SK-N-SH treated with all-trans-retinoic acid at 6 μM for 48 hours (cell line): ENCODE data around the gene ABCF3.

Experiments
- ARNTL ChIP-seq: fragments of 450-650 bp; formaldehyde crosslinking; IDR thresholded peaks from 2 replicates; pipeline ENCODE4 v1.5.0; 2020; ENCODE audit warnings: low read depth, mild to moderate bottlenecking, moderate library complexity, borderline replicate concordance
- CREB5 ChIP-seq: fragments of 250-450 bp; sonication (Bioruptor Pico); IDR thresholded peaks from 2 replicates; pipeline ENCODE4 v1.5.1; 2020; ENCODE audit warnings: low read depth, mild to moderate bottlenecking, moderate library complexity
- OSR1 ChIP-seq: fragments of 250-450 bp; sonication (Bioruptor Pico); IDR thresholded peaks from 2 replicates; pipeline ENCODE4 v1.8.0; 2022; ENCODE audit warnings: moderate library complexity, mild to moderate bottlenecking, inconsistent platforms
- PATZ1 ChIP-seq: fragments of 250-450 bp; sonication (Bioruptor Pico); IDR thresholded peaks from 2 replicates; pipeline ENCODE4 v1.8.0; 2020; ENCODE audit warnings: mild to moderate bottlenecking, moderate library complexity, borderline replicate concordance
- POU6F1 ChIP-seq: fragments of 250-450 bp; sonication (Bioruptor Pico); IDR thresholded peaks from 2 replicates; pipeline ENCODE4 v1.8.0; 2021; ENCODE audit warnings: low read depth, mild to moderate bottlenecking, moderate library complexity, borderline replicate concordance
- TSHZ2 ChIP-seq: fragments of 250-450 bp; sonication (Bioruptor Pico); IDR thresholded peaks from 2 replicates; pipeline ENCODE4 v1.5.0; 2020; ENCODE audit warnings: mild to moderate bottlenecking, moderate library complexity
- ZFP30 ChIP-seq: fragments of 450-650 bp; formaldehyde crosslinking; IDR thresholded peaks from 2 replicates; pipeline ENCODE4 v1.5.0; 2022; ENCODE audit warnings: mild to moderate bottlenecking, moderate library complexity
- ZNF70 ChIP-seq: fragments of 450-650 bp; formaldehyde crosslinking; IDR thresholded peaks from 2 replicates; pipeline ENCODE4 v1.5.0; 2020; ENCODE audit warnings: mild to moderate bottlenecking, moderate library complexity

- TF ChIP-seq TSHZ2 (CRISPR knock-in tag), result no peak
- no peak for TF ChIP-seq CREB5 (CRISPR knock-in tag)
- TF ChIP-seq ARNTL (CRISPR knock-in tag), result no peak
- no peak for TF ChIP-seq ZNF70 (CRISPR knock-in tag)
- no peak for TF ChIP-seq POU6F1 (CRISPR knock-in tag)
- TF ChIP-seq ZFP30 (CRISPR knock-in tag), result no peak
- TF ChIP-seq PATZ1 (CRISPR knock-in tag), result no peak
- no peak for TF ChIP-seq OSR1 (CRISPR knock-in tag)
Observed at GRCh38 chr3:184177331-184177731, 8.7 kb upstream of the ABCF3 start.
